Measurements from ENCODE around the gene CCDC107.

Gene CCDC107

GRCh38 chr9:35664531-35665470 lies 6.7 kb downstream of the CCDC107 start, which contains the start of gene ARHGEF39:
Gene ARHGEF39 (minus strand): TSS chr9:35665195. CDS start chr9:35665169, 26 bp downstream.
- peak; percentile 88 for DNase-seq

GRCh38 chr9:35665471-35665818 lies 7.4 kb downstream of the CCDC107 start:
- DNase-seq = no peak

- DNase-seq = no peak
Observed at GRCh38 chr9:35666045-35666444, 8.0 kb downstream of the CCDC107 start.

- no peak for DNase-seq
Observed at GRCh38 chr9:35666549-35666948, 8.5 kb downstream of the CCDC107 start.

- no peak for DNase-seq
Observed at GRCh38 chr9:35667939-35668338, 9.8 kb downstream of the CCDC107 start.

GRCh38 chr9:35669331-35670145 lies 11.4 kb downstream of the CCDC107 start:
- DNase-seq = no peak

GRCh38 chr9:35673132-35674024 lies 15.3 kb downstream of the CCDC107 start, which contains the start of gene CA9:
Gene CA9 (plus strand): TSS chr9:35673928. CDS start chr9:35673960, 32 bp downstream.
- DNase-seq = no peak

GRCh38 chr9:35674025-35674361 lies 15.9 kb downstream of the CCDC107 start:
- no peak for DNase-seq

GRCh38 chr9:35675204-35675603 lies 17.1 kb downstream of the CCDC107 start:
- no peak for DNase-seq

- no peak for DNase-seq
Observed at GRCh38 chr9:35675732-35676392, 17.8 kb downstream of the CCDC107 start.

- no peak for DNase-seq
Observed at GRCh38 chr9:35679091-35679490, 21.0 kb downstream of the CCDC107 start.

- DNase-seq = no peak
Observed at GRCh38 chr9:35679766-35680330, 21.8 kb downstream of the CCDC107 start.

- DNase-seq = no peak
Observed at GRCh38 chr9:35680331-35681105, 22.4 kb downstream of the CCDC107 start.

GRCh38 chr9:35681341-35682002 lies 23.4 kb downstream of the CCDC107 start:
- DNase-seq = no peak

GRCh38 chr9:35682051-35682450 lies 24.0 kb downstream of the CCDC107 start:
- DNase-seq = no peak

GRCh38 chr9:35682520-35683315 lies 24.6 kb downstream of the CCDC107 start:
- no peak for DNase-seq

GRCh38 chr9:35683323-35683722 lies 25.2 kb downstream of the CCDC107 start:
- DNase-seq = no peak

GRCh38 chr9:35684921-35685320 lies 26.8 kb downstream of the CCDC107 start:
- DNase-seq = no peak

GRCh38 chr9:35685506-35685905 lies 27.4 kb downstream of the CCDC107 start:
- DNase-seq = no peak

All from activated CD4-positive, alpha-beta T cell treated with anti-CD3 and anti-CD28 coated beads, Interleukin-2, Interleukin-6, amounts not matched to agents 100 ng/mL and 50 ng/mL, durations not matched to agents 16 hours and 8 hours (primary cell).